ENCODE measurements around the gene YPEL5.
"Not testable (repeated sequence)": the region's sequence is repeated elsewhere in the genome, so short reads cannot be mapped to it uniquely, and the experiment has no call there.

The YPEL5 gene

DNA sequence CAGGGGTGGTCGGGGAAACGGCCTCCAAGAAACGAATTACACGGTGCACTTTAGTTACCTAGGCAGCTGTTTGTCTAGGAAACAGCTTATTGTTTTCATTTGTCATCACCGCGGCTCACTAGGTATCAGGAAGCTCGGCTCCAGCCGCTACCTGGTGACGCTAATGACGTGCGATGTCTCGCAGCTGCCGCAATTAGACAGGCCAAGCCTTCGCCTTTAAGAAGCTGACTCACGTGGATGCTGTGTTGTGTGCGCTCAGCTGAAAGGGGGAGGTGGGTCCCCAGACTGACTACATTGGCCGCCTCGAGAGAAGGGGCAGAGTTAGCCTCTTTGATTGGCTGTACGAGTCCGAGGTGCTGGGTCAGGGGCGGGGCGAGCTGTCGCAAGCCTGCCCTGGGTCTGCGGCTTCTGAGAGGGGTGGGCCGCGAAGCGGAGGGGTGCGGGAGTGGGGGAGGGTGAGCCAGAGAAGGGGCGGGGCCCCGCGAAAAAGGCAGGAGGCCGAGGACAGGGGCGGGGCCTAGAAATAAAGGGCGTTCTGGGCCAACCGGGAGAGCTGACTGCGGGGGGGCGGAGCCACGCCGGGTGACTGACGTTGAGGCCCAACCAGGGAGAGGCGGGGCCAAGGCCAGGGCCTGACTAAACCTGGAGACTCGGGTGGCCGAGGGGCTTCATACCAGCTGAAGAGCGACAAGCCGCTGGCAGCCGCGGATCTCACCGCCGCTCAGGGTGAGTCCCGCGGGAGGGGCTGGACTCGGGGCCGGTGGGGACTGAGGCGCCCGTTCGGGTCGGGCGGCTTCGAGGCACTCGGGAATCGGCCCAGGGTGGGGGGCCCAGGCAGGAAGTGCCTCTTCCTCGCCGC, at the start of gene YPEL5:
Gene YPEL5 (plus strand): TSS at position 671 of the 859 bp plus-strand sequence. CDS start 9,645 bp downstream, outside the sequence.
- DNase-seq = peak; percentile 98

DNA sequence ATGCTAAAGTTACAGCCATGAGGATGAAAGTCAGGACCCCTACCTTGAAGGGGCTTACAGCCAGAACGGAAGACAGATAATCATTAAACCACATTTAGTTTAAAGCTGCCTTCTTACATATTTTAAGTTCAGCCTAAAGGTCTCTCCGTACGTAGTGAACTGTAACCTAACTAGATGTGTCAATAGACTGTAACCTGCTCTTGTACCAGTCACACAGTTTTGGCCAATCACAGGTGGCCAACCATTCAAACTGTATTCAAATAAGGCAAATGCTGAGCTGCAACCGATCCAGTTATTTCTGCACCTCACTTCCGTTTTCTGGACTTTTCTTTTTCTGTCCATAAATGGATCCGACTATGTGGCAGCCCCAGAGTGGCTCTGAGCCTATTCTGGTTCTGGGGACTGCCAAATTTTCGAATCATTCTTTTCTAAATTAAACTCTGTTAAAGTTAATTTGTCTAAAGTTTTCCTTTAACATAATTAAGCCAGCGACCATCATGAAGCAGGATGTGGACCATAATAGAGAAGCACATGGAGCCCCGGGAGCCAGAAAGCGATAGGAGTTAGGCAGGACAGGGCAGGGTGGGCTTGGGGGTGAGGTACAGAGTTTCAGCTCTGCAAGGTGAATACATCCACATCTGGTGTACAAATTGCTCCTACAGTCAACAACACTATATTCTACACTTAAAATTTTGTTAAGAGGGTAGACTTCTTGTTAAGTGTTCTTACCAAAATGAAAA, 48.4 kb upstream of the YPEL5 start:
- DNase-seq = no peak

DNA sequence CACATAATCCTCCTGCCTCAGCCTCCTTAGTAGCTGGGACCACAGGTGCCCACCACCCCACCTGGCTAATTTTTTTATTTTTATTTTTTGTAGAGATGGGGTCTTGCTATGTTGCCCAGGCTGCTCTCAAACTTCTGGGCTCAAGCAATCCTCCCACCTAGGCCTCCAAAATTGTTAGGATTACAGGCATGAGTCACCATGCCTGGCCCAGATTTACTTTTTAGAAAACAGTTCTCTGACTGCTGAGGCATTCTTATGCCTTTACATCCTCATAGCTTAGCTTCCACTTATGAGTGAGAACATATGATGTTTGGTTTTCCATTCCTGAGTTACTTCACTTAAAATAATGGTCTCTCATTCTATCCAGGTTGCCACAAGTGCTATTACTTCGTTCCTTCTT, 47.4 kb upstream of the YPEL5 start:
- DNase-seq = not testable (repeated sequence)

DNA sequence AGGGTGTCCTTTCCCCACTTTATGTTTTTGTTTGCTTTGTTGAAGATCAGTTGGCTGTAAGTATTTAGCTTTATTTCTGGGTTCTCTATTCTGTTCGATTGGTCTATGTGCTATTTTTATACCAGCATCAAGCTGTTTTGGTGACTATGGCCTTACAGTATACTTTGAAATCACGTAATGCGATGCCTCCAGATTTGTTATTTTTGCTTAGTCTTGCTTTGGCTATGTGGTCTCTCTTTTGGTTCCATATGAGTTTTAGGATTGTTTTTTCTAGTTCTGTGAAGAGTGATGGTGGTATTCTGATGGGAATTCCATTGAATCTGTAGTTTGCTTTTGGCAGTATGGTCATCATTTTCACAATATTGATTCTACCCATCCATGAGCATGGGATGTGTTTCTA, 46.1 kb upstream of the YPEL5 start:
- not testable (repeated sequence) for DNase-seq

DNA sequence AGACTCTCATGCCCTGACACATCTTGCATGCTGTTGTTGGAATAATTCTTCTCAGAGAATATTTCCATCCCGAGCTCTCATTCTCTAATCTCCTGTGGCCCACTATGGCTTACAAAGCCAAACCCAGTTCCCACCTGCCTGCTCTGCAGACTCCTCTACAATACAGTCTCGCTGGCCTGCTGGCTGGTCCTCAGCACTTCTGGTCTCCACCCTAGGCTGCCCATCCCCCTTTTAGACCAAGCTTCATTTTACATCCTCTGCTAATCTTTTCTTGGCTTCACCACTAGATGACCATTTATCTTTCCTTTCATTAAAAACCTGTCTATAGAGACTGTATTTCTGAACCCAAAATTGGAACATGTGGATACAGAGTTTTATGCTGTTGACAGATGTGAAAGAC, 42.5 kb upstream of the YPEL5 start:
- DNase-seq = no peak

DNA sequence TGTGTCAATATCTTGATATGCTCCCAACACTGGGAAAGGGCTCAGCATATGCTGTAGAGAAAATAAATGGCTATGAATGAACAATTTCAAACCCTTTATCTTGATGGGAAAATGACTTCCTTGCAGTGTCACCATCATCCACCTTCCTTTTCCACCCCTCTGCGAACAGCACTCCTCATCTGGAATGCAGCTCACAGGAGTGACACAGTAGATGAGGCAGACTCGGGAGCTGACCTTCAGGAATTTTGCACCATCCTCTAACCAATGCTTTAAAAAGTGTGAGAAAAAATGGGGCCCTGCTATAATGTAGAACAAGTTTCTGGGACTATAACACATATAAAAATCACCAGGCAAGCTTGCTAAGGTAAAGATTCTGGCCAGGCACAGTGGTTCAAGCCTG, 41.3 kb upstream of the YPEL5 start:
- DNase-seq = no peak

DNA sequence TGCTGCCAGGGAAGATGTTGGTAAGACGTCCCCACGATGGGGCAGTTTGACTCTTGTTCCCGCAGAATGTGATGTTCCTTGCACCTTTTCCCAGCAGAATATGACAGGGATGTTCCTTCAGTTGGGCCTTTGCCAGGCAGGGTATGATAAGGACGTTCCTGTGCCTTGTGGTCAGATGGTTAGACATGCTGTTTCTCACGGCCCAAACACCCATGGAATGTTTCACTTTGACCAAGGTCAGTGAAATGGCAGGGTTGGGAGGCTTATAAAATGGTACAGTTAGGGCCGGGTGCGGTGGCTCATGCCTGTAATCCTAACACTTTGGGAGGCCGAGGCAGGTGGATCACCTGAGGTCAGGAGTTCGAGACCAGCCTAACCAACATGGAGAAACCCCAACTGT, 40.3 kb upstream of the YPEL5 start:
- DNase-seq = no peak

DNA sequence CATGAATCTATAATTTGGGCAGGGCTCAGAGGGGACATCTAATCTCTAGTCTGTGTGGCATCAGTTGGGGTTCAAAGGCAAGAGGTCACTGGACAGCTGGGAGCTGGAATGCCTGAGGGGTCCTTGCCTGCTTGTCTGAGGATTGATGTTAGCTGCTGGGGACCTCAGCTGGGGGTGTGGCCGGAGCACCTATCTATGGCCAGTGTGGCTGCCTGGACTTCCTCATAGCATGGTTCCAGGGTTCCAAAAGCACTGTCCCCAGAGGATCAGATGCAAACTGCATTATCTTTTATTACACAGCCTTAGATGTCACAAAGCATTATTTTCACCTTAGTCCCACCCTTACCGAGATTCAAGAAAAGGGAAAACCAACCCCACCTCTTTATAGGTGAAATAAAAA, 38.6 kb upstream of the YPEL5 start:
- DNase-seq = no peak

DNA sequence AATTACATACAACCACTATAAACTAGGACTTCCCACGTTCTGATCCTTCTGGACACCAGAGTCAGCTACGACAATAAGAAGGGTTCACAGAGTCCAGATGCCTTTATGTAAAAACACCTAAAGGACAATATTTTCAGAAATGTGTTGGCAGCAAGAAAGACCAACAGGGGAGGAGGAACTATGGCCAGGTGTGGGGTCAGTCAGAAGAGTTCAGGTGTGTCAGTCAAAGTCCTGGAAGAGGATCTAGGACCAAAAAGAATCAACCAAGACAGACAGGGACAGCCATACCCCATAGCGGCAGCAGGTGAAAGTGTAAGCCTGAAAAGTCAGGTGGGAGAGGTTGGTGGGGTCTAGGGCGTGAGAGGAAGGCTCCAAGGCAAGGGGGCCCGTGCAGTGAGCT, 38.0 kb upstream of the YPEL5 start:
- DNase-seq = no peak

DNA sequence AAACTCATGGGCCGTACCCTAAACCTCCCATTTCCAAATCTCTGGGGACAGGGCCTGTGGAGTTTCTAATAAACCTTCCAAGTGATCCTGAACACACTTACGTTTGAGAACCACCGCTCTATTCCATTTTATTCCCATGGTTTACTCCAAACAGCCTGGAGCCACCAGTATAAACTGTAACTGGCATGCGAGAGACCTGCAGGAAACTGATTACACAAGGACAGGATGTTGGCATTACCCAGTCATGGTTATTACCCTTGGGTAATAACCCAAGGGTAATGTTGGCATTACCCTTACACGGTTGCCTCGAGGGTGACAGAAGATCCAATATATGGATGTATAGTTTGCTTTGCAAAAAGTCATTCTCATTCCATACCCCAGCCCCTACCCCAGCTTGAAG, 37.0 kb upstream of the YPEL5 start:
- DNase-seq = no peak

DNA sequence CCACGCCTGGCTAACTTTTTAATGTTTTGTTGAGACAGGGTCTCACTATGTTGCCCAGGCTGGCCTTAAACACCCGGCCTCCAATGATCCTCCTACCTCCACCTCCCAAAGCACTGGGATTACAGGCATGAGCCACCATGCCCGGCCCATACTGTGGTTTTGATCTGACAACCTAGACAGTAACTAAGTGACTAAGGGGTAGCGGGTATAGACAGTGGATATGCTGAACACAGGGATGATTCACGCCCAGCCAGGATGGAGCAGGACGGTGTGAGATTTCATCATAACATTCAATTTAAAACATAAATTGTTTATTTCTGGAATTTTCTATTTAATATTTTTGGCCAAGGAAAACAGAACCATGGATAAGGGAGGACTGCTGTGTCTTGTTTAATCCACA, 36.0 kb upstream of the YPEL5 start:
- no peak for DNase-seq

DNA sequence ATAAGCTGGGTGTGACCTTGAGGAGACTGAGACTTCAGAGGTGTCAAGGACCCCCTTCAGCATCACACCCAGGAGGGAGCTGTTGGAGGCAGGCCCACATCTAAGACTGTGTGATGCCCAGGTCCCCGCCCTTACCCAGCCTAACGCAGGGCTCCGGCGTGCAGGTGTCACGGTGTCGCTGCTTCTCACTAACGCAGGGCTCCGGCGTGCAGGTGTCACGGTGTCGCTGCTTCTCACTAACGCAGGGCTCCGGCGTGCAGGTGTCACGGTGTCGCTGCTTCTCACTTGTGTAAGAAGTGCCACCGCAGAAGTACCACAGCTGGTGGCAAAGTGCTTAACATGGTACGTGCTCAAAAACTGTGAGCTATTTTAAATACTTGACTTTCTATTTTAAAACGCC, 35.6 kb upstream of the YPEL5 start:
- DNase-seq = not testable (repeated sequence)

DNA sequence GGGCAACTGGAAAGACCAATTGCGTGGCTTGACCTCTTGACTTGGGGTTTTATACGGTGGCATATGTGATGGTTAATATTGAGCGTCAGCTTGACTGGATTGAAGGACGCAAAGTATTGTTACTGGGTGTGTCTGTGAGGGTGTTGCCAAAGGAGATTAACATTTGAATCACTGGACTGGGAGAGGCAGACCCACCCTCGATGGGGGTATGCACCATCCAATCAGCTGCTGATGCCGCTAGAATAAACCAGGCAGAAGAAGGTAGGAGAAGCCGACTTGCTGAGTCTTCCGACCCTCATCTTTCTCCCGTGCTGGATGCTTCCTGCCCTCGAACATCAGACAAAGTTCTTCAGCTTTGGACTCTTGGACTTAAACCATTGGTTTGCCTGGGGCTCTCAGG, 34.2 kb upstream of the YPEL5 start:
- no peak for DNase-seq

DNA sequence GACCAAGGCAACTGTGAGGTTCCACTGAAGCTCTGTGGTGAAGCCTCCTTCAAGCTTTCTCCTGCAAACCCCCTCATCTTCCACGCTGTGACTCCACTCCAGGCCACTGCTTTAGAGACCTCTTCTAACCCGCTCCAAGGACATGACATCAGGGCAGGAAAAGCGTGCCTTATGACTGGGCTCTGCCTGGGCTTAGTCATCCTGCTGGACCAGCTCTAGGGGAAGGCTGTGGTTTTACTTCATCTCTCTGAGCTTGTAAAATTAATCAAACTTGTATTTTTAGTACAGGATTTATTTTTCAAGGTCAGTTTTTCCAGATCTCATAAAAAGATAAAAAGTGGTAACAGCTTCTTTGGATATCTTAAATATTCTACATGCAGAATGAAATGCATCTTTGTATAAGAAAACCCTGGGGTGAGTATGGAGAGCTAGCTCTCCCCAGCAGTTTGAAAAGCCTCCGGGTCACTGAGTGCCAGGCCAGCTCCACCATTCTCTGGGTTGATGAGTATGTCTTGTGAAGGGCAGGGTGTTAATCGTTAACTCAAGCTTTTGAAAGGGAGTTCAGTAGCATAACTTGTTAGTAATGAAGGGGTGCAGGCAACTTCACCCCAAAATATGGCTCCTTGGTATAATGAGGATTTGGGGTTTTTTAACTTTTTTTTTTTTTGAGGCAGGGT, 33.1 kb upstream of the YPEL5 start:
- no peak for DNase-seq

DNA sequence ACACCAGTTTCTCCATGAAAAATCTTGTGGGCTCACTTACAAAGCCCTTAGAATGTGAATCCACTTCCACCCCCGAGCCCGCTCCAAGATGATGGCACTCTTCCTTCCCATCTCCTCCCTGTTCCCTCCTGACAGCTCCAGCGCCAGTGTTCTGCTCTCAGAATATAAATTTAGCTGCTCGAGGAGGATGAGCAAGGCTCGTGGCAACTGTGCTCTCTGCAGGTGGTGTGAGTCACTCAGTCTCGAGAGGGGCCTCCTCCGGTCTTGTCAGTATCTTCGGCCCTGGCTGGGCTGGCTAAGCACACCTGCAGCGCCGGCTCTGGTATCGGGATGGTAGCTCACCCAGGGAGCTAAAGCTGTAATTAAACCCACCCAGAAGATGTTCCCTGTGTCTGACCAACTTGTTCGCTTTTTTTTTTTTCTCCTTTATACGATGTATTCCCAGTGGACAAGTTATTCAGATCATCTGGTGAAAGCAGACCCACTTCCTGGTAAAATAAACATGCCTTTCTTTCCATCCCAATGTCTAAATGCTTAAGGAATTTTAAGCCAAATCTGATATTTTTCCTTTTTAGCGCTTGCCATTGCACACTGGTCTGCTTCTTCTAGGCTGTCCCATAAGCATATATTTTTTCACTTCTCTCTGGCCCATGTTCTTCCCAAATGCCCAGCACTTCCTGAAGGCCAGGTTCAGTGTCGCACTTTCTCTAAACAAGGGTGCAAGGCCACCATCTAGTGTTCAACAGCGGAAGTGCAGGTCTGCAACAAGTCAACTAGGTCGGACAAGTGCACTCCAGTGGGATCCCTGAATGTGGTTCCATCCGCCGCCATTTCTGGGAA, 31.4 kb upstream of the YPEL5 start:
- DNase-seq = no peak

DNA sequence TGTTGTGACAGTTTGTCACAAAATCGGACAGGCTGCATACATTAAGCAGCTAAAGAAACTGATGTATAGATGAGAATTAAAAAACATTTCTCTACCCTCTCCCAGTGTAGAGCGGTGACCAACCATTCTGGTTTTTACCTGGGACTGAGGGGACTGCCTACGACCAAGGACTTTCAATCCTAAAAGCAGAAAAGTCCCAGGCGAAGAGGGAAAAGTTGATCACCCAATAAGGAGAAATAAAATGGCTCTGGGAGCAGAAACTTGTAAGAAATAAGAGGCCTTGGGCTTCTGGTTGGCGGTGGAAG, 30.9 kb upstream of the YPEL5 start:
- DNase-seq = no peak

DNA sequence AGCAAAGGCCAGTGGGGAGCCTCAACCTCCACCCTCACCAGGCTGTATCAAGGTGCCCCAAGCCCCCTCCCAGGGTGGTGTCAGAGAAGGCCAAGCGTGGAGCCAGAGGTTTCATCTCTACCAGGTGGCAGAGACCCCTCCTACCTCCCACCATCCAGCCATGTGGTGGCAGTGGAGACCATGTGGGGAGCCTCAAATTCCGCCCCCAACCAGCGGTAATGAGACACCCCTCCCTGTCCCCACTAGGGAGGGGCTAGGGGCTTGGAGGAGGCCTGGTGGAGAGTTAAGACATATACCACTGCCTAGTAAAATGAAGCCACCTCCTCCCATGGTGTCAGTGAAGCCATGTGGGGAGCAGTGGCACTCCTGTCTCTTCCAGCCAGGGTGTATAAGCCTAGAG, 24.4 kb upstream of the YPEL5 start:
- no peak for DNase-seq

DNA sequence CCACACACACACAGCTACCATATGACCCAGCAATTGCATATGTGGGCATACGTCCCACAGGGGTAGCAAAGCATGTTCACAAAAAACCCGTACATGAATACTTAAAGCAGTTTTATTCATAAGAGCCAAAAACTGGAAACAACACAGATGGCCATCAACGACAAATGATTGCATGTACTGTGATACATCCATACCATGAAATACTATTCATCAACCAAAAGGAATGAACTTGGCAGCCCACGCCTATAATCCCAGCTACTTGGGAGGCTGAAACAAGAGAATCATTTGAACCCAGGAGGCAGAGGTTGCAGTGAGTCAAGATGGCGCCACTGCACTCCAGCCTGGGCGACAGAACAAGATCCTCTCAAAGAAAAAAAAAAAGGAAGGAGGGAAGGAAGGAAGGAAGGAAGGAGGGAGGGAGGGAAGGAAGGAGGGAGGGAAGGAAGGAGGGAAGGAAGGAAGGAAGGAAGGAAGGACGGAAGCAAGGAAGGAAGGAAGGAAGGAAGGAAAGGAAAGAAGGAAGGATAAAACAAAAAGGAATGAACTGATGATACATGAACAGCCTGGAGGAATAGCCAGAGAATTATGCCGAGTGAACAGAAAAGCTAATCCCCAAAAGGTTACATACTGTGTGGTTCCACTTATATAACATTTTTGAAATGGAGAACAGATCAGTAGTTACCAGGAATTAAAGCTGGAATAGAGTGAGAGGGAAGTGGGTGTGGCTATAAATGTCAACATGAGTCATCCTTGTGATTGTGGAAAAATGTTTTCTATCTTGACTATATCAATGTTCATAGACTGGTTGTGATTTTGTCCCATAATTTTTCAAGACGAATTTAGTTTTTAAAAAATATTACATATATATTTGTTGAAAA, 19.6 kb upstream of the YPEL5 start:
- DNase-seq = no peak

DNA sequence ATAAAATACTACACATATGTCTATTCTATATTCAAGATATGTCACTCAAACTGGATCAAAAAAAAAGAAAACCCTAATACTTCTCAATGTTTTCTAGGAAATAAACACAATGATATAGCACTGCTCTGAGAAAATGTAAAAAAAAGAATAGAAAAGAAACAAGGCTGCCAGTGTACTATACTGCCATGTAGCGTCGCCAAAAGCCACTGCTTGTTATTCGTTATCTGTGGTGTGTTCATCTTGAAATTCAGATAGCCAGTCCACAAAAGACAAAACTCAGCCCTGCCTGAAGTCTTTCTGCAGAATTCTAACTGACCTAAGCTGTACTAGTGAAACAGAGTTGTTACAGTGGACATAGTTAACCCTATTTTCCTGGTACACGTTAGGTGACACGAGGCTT, 12.2 kb upstream of the YPEL5 start:
- no peak for DNase-seq

DNA sequence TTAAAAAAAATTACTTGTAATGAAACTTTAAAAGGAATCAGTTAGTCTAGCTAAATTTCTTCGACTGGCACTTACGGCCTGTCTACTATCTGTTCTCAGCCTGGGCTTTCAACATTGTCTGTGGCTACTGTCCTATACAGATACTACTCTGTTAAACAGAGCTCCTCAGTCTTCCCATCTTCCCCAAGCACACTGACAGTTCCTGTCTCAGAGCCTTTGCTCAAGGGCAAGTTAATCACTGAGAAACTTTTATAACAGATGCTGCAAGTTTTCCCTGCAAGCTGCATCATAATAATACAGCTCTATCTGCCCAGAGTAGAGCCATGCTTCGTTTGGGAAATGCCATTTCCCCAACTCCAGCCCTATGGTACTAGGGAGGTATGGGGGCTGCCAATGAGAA, 11.3 kb upstream of the YPEL5 start:
- no peak for DNase-seq

DNA sequence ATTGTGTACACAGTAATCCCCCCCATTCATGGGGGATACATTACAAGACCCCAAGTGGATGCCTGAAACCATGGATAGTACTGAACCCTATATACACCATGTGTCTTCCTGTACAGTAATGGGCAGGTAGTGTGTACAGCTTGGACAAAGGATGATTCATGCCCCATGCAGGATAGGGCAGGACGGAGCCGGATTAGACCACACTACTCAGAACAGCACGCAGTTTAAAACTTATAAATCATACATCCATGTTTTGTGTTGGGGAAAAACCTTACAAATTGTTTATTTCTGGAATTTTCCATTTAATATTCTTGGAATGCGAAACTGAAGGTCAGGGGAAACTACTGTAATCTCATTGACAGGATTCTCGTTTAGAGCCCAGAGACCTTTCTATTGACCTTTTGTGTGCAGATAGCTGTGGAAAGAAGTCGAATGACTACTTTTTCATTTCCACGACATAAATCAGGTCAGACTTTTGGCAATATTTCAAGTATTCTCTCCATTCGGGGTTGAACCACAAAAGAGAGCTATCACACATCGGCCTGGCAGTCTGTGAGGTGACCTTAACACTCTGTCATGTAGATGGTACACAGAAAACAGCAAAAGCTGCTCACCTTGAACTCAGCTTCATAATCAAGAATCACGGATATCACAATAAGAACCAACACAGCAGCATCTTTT, 9.9 kb upstream of the YPEL5 start:
- DNase-seq = no peak

Data from NCI-H524 treated with DMSO at 0.1 percent for 48 hours (cell line).